ENCODE measurements around the gene CD8B. TPM values are rescaled to one million over a fixed set of nuclear protein-coding genes. Genes with fewer than 3 reads are reported as not detected.

The CD8B gene
- polyA plus RNA-seq, 1 of the 3 experiments (the other 2 are of a cell fraction), result not detected

GRCh38 chr2:86807468-86808275 lies 54.0 kb downstream of the CD8B start:
- no peaks in the 10 kb centered on the region; the same call in 1 of the 2 replicates for H3K27me3 ChIP-seq (ENCODE audit: insufficient read depth)
- peak overlapping the region; percentile 53 to 70 for H3K4me3 ChIP-seq (ENCODE audit: low read depth in 2 of 2, low read length in 1 of 2)
- TF ChIP-seq RAD21 (IDR thresholded peaks at IDR 0.05; ENCODE audit: low read length), result no peak
- no peak for TF ChIP-seq EP300 (IDR thresholded peaks at IDR 0.05; ENCODE audit: borderline replicate concordance in 1 of 2, low read depth in 1 of 2, low read length in 1 of 2)
- TF ChIP-seq MAX (IDR thresholded peaks at IDR 0.05; ENCODE audit: low read depth), result peak; percentile 84
- TF ChIP-seq USF1 (IDR thresholded peaks at IDR 0.05; ENCODE audit: borderline replicate concordance, low read depth), result peak; percentile 82
- TF ChIP-seq GABPA (IDR thresholded peaks at IDR 0.05; ENCODE audit: low read depth), result peak; percentile 60
- TF ChIP-seq USF2 (IDR thresholded peaks at IDR 0.05; ENCODE audit: borderline replicate concordance, low read depth, low read length), result peak; percentile 40; the same call in 1 of the 2 replicates
- peak; percentile 48; the same call in 1 of the 2 replicates for TF ChIP-seq NRF1 (IDR thresholded peaks at IDR 0.05; ENCODE audit: low read depth, low read length)
- TF ChIP-seq FOXJ3 (CRISPR knock-in tag; IDR thresholded peaks at IDR 0.05), result 0 out of 2 replicates have a peak, but pooled peaks have one; percentile 30
- TF ChIP-seq MXI1 (IDR thresholded peaks at IDR 0.05; ENCODE audit: low read depth, low read length), result peak; percentile 96
- H3K36me3 ChIP-seq (replicated peaks in 1 of 2; ENCODE audit: control insufficient read depth in 1 of 2, insufficient read depth in 2 of 2, low read length in 1 of 2), result no peaks in the 10 kb centered on the region
- no peaks in the 10 kb centered on the region for H3F3A ChIP-seq (replicated peaks; ENCODE audit: insufficient read depth)
- H3K9me2 ChIP-seq, result no peaks in the 10 kb centered on the region
- peak overlapping the region; percentile 92 for H2AFZ ChIP-seq (ENCODE audit: low read depth)
- no peak overlapping the region for H3K9ac ChIP-seq
- H3K4me1 ChIP-seq (ENCODE audit: control insufficient read depth in 1 of 2, insufficient read depth in 2 of 2, low read depth in 1 of 2, low read length in 1 of 2), result peaks cover 0 to 11% of the 10 kb centered on the region in 2 experiments; a peak in 2 of 4 replicates
- H3K9me3 ChIP-seq, result no peaks in the 10 kb centered on the region
- H3K27ac ChIP-seq (ENCODE audit: low read depth in 2 of 2, low read length in 1 of 2), result peak overlapping the region in 1 of 2 experiments; percentile 73; a peak in 2 of 4 replicates
- no peaks in the 10 kb centered on the region for H4K20me1 ChIP-seq (ENCODE audit: insufficient read depth)
- no peaks in the 10 kb centered on the region for H3K79me2 ChIP-seq (ENCODE audit: insufficient read depth)
- DNase-seq, result peak; percentile 92
- CTCF ChIA-PET, result interaction anchor here (0.7 to 2.7 kb wide), 11 partner anchors 8 to 188 kb away, joined by 3 to 25 read pairs (median 4); partner anchors contain the start of gene CD8A
- under 1% methylated on average over 33 of the region's 51 CpGs for WGBS (ENCODE audit: low lambda C conversion rate)
- peak overlapping the region; percentile 98 for H3K4me2 ChIP-seq
- POLR2A ChIA-PET, result interaction anchor here (0.6 to 1.2 kb wide), 3 partner anchors 10 to 20 kb away, joined by 3 read pairs; no protein-coding TSS in a partner anchor

- no peaks in the 10 kb centered on the region for H3F3A ChIP-seq (replicated peaks; ENCODE audit: insufficient read depth)
- peak overlapping the region in 1 of 2 experiments; percentile 73; a peak in 2 of 4 replicates for H3K27ac ChIP-seq (ENCODE audit: low read depth in 2 of 2, low read length in 1 of 2)
- H3K9me2 ChIP-seq, result no peaks in the 10 kb centered on the region
- no peaks in the 10 kb centered on the region for H3K9me3 ChIP-seq
- H3K9ac ChIP-seq, result no peak overlapping the region
- H3K27me3 ChIP-seq (ENCODE audit: insufficient read depth), result no peaks in the 10 kb centered on the region; the same call in 1 of the 2 replicates
- H3K79me2 ChIP-seq (ENCODE audit: insufficient read depth), result no peaks in the 10 kb centered on the region
- peak overlapping the region; percentile 53 to 70 for H3K4me3 ChIP-seq (ENCODE audit: low read depth in 2 of 2, low read length in 1 of 2)
- peaks cover 0 to 11% of the 10 kb centered on the region in 2 experiments; a peak in 2 of 4 replicates for H3K4me1 ChIP-seq (ENCODE audit: control insufficient read depth in 1 of 2, insufficient read depth in 2 of 2, low read depth in 1 of 2, low read length in 1 of 2)
- ChIA-PET CTCF (interaction anchor here (0.7 to 2.7 kb wide), 6 partner anchors 11 to 188 kb away, joined by 3 to 25 read pairs (median 6); no protein-coding TSS in a partner anchor), POLR2A (interaction anchor here (1.1 to 1.2 kb wide), 2 partner anchors 10 to 19 kb away, joined by 3 read pairs; no protein-coding TSS in a partner anchor)
- no peak for DNase-seq
- WGBS (ENCODE audit: low lambda C conversion rate), result 12% methylated on average over 11 of the region's 11 CpGs
- peak overlapping the region; percentile 92 for H2AFZ ChIP-seq (ENCODE audit: low read depth)
- TF ChIP-seq NFIC (IDR thresholded peaks at IDR 0.05; ENCODE audit: borderline replicate concordance), result no peak
- TF ChIP-seq USF2 (IDR thresholded peaks at IDR 0.05; ENCODE audit: borderline replicate concordance, low read depth, low read length), result no peak
- TF ChIP-seq SMC3 (IDR thresholded peaks at IDR 0.05; ENCODE audit: low read depth, low read length), result no peak
- TF ChIP-seq NRF1 (IDR thresholded peaks at IDR 0.05; ENCODE audit: low read depth, low read length), result no peak
- TF ChIP-seq TEAD4 (IDR thresholded peaks at IDR 0.05; ENCODE audit: borderline replicate concordance, insufficient read depth), result no peak
- no peak for TF ChIP-seq IRF3 (IDR thresholded peaks at IDR 0.05; ENCODE audit: low read depth, low read length)
- TF ChIP-seq RXRA (IDR thresholded peaks at IDR 0.05; ENCODE audit: borderline replicate concordance, low read depth), result no peak
- TF ChIP-seq CHD2 (IDR thresholded peaks at IDR 0.05; ENCODE audit: low read length, partially characterized antibody), result no peak
- TF ChIP-seq ELF1 (IDR thresholded peaks at IDR 0.05), result no peak
- no peak for TF ChIP-seq RFX5 (IDR thresholded peaks at IDR 0.05; ENCODE audit: low read length)
- no peak for TF ChIP-seq MEF2A (IDR thresholded peaks at IDR 0.05; ENCODE audit: borderline replicate concordance, low read depth)
- H3K4me2 ChIP-seq, result peak overlapping the region; percentile 98
- H3K36me3 ChIP-seq (replicated peaks in 1 of 2; ENCODE audit: control insufficient read depth in 1 of 2, insufficient read depth in 2 of 2, low read length in 1 of 2), result no peaks in the 10 kb centered on the region
- H4K20me1 ChIP-seq (ENCODE audit: insufficient read depth), result no peaks in the 10 kb centered on the region
Measured at GRCh38 chr2:86807133-86807467, 54.6 kb downstream of the CD8B start.

Measured in SK-N-SH (cell line).